Mammary epithelial cell (primary cell): ENCODE measurements around the gene MVP.

Experiments
- CTCF ChIP-seq, 2 donors: IDR thresholded peaks in 1 of 2; conservative IDR thresholded peaks in 1 of 2; 2 replicates each; pipeline ENCODE4 v1.5.1; 2011 to 2012; ENCODE audit warnings: inconsistent platforms in 2 of 2, low read length in 2 of 2, mild to moderate bottlenecking in 2 of 2, control low read depth in 1 of 2, low read depth in 1 of 2; ENCODE audit not compliant: insufficient read depth in 1 of 2; ENCODE audit errors: extremely low read depth in 1 of 2
- EZH2 ChIP-seq: IDR thresholded peaks from 2 replicates; pipeline ENCODE4 v1.6.1; 2012; ENCODE audit warnings: low read length, inconsistent platforms, borderline replicate concordance

- TF ChIP-seq CTCF (conservative IDR thresholded peaks at IDR 0.05 in 1 of 2, IDR thresholded peaks at IDR 0.05 in 1 of 2; ENCODE audit: extremely low read depth in 1 of 2, insufficient read depth in 1 of 2, low read depth in 1 of 2, low read length in 2 of 2): no peak
- no peak for TF ChIP-seq EZH2
Measured at GRCh38 chr16:29813644-29814562, 6.4 kb upstream of the MVP start.
